ENCODE data around the gene SORCS3.
A peak's percentile ranks its signal among the peaks of the same experiment; 100 is the strongest.

Gene SORCS3

DNA sequence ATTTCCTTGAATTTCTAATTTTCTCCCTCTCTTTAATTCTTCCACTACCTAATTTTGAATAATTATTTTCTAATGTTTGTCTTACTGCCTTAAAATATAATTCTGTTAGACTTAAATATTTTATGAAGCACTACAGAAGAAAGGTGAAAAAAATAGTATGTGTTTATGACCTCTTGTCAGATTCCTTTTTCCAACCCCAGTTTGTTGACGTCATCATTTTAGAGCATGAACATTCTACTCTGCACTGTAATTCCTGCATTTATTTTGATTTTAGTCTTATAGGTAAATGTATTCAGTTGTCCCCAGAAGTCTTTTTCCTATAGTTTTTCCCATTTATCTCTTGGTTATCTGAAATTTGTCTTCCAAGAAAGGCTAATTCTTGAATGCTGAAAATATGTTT is 468.1 kb downstream of the SORCS3 start:
- no peak for DNase-seq (ENCODE audit: low spot score)

DNA sequence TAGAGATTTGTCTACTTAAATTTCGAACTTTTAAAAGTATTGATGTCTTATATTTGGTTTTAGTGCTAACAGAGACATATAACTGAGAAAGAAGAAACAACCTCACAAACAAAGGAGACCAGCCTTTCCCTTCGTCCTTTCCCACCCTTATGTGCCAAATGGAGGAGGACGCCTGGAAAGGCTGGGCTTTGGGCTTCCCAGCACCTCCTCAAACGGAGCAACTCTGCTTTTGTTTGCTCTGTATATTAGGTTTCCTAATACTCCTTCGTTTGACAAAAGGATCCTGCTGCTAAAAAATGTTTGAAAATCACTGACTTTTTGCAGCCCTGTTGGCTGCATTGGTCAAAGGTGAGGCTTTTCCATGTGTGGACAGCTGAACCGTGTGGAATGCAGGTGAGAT is 471.8 kb downstream of the SORCS3 start:
- no peak for DNase-seq (ENCODE audit: low spot score)

GRCh38 chr10:105113666-105114065 is 472.6 kb downstream of the SORCS3 start:
- DNase-seq (ENCODE audit: low spot score), result no peak

DNA sequence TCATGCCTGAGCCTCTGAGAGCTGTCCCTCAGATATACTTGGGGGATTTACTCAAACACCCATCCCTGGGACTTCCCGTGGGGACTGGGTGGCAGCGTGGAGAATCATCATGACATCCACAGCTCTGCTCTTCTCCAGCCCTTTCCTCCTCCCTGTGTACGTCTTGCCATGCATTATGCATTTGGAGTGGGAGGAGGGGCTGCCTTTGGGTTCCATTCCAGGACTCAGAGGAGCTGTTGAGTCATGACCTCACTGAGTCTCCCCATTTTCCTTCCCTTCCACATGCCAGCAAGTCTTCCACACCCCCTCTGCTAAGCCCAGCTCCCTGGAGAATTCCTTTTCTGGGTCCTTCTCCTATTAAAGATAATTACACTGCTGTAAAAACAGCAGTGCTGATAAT is 480.7 kb downstream of the SORCS3 start:
- peak; percentile 8 for DNase-seq (ENCODE audit: low spot score)

DNA sequence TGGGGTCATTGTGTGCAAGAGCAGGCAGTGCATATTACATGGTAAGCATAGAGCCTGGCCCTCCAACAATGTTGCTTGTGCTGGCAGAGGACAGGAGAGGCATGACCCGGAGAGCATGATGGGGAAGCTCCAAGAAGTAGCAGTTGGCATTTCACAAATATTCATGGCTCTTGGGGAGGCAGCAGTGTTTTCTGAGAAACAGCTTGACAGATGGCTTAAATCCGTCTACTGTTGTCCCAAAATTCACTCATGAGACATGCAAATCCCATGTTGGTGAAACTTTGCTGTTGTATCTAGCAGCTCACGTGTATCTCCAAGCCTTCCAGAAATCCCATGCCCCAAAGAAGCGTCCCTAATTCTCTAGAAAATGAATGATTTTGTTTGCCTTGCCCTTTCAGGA is 487.0 kb downstream of the SORCS3 start:
- no peak for DNase-seq (ENCODE audit: low spot score)

DNA sequence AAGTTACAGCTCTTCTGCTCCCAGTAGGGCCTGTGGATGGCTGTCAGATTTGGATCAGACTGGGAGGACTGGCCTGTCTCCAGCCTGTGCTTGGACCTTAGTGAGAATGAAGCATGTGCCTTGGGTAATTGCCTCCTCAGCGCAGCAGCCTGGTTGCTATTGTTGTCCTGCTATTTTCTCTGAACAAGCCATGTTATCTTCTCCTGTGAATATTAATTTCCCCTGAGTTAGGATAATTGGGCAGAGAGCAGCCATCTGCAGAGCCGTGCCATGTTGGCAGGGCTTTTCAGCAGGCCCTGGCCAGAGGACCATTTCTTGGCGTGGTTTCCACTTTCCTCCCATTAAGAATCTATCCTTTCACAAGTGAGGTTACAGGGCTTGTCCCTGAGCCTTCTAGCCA is 497.3 kb downstream of the SORCS3 start:
- DNase-seq (ENCODE audit: low spot score), result no peak

DNA sequence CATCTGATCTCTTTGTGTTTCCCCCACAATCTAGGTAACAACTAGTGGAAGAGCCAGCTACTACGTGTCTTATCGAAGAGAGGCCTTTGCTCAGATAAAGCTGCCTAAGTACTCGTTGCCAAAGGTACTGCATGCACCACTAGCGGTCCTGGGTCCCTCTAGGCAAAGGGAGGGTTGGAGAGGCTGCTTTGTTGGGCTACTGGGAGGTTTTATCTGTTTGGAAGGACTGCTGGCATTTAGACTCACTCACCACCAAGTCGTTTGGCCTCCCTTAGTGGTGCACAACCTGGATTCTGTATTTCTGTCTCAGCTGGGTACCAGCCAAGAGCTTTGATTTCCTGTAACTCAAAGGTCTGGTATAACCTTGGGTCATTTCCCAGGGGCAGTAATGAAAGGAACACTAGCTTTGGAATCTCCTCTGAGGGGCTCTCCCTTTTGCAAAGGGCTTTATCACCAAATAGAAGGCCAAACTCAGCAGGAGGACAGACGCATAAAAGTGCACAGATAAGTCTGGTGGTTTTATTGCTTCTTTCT is 498.3 kb downstream of the SORCS3 start:
- no peak for DNase-seq (ENCODE audit: low spot score)

GRCh38 chr10:105140600-105140999 is 499.5 kb downstream of the SORCS3 start:
- no peak for DNase-seq (ENCODE audit: low spot score)

DNA sequence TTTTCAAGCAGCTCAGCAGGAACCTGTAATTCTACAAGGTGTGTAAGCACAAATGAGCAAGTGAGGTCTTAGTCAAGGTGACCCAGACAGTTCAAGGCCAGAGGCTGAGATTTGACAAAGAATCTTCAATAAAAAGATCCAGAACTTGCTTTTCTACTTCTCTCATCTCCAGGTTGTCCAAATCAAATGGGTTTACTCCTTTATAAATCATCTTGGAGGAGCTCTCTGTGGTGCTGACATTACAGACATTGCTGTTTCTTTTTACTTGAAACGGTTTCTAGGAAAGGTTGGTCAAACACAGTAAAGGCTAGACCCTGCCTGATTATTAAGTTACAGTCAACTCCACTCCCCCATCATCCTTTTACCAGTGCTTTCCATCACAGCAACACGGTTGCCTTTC is 504.6 kb downstream of the SORCS3 start:
- DNase-seq (ENCODE audit: low spot score), result no peak

DNA sequence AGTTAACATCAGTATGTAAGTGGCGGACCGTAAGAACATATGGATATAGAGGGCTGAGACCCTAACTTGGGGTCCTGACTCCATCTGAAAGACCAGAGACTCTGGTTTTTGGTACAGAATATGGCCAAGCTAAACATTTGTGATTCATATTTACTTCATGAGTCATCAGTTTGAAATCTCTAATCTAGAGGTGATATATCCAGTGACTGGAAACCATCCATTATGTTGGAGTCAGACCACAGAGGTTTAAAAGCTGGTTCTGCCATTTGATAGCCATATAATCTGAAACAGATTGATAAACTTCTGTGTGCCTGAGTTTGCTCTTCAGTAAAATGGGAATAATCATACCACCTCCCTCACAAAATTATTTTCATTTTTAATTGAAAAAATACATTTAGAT is 505.3 kb downstream of the SORCS3 start:
- peak; percentile 53 for DNase-seq (ENCODE audit: low spot score)

DNA sequence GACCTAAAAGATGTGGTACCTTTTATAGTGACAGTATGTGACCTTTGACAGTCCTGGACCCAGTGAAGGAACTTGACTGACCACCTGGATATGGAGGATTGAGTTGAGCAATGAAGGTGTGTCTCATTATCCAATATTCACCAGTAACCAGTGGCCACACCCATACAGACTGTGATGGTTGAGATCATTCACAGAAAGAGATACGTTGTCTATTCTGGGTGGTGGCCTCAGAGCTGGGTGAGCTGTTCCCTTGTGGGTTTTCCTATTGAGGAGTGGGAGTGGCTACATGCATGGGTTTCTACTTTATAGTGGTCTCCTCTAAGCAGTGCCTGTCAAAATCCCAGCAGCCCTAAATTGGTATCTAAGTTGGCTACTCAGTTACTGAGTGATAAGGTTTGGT is 507.4 kb downstream of the SORCS3 start:
- DNase-seq (ENCODE audit: low spot score), result peak; percentile 79

GRCh38 chr10:105148921-105149320 is 507.8 kb downstream of the SORCS3 start:
- DNase-seq (ENCODE audit: low spot score), result peak; percentile 97

- DNase-seq (ENCODE audit: low spot score), result peak; percentile 95
Observed at GRCh38 chr10:105149371-105149891, 508.3 kb downstream of the SORCS3 start.

- DNase-seq (ENCODE audit: low spot score), result peak; percentile 20
Observed at GRCh38 chr10:105150259-105150880, 509.3 kb downstream of the SORCS3 start.

DNA sequence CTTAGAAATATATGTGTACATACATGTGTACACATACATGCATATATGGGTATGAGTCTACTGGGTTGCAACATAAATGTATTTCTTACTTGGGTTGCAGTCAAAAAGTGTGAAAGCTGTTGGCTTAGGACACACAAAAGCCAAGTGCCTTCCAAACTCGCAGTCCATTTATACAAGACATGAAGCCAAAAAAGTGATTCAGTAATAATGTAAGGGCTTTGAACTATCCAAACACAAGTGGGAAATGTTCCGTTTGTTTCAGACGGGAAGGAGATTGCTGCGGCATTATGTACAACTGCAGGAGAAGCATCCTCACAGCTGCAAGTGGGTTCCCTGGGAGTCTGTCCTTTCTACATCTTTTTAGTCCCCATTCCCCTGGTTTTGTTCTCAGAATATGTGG is 513.6 kb downstream of the SORCS3 start:
- no peak for DNase-seq (ENCODE audit: low spot score)

GRCh38 chr10:105159268-105159667 is 518.2 kb downstream of the SORCS3 start:
- DNase-seq (ENCODE audit: low spot score), result peak; percentile 23

- DNase-seq (ENCODE audit: low spot score), result no peak
Observed at GRCh38 chr10:105161149-105161548, 520.1 kb downstream of the SORCS3 start.

- DNase-seq (ENCODE audit: low spot score), result no peak
Observed at GRCh38 chr10:105161767-105162166, 520.7 kb downstream of the SORCS3 start.

GRCh38 chr10:105170521-105170920 is 529.4 kb downstream of the SORCS3 start:
- DNase-seq (ENCODE audit: low spot score), result no peak

DNA sequence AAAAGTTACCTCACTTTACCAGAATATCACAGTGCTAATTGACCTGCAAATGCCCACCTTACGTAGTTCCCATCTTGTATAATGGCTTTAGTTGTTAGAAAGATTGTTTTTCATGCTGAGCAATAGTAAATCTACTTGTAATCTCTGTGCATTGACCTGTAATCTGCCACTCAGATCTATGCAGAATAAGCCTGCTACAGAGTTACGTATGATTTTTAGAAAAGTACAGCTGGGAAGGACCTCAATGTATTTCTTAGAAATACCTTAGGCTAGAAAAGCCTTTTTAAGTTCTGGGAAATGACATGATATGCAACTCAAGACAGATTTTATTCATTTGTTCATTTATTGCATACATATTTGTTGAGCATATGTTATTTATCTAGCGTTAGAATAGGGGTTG is 530.9 kb downstream of the SORCS3 start:
- no peak for DNase-seq (ENCODE audit: low spot score)

- no peak for DNase-seq (ENCODE audit: low spot score)
Observed at GRCh38 chr10:105181626-105182025, 540.5 kb downstream of the SORCS3 start.

DNA sequence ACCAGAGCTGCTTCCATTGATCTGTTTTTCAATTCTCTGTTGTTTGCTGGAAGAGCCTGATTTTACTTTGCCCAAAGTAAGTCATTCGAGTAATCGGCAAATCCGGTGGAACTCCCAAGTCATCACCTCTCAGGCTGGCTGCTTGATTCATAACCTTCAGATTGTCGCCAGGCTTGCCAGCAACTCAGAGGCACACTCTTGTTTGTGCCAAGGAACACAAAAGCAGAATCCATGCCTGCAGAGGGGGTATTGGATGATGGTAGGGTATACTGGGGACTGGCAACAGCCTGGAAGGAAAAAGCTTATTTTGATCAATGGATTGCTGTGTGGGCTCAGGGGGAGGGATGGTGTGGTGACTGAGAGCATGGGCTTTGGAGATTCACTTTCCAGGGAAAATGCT is 542.4 kb downstream of the SORCS3 start:
- DNase-seq (ENCODE audit: low spot score), result no peak

- peak; percentile 67 for DNase-seq (ENCODE audit: low spot score)
Observed at GRCh38 chr10:105185161-105185560, 544.1 kb downstream of the SORCS3 start.

DNA sequence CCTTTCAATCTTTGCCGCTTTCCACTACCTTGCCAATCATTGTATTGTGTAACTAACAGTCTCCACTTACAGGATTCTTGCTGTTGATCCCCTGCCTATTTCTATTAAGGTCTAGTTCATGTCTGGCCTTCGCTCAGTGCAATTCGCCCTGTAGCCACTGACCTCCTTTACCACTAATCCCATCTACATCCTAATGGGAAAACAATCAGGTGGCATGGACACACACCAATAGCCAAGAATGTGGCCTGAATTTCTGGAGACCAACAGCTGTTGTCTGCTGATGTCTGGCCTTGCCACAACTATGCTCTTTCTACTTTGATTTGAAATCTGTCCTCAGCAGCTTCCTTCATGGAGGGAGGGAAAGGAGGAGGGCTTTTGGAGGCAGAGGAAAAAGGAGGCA is 546.2 kb downstream of the SORCS3 start:
- peak; percentile 95 for DNase-seq (ENCODE audit: low spot score)

All from kidney tubule cell (primary cell).